ENCODE data around the gene GBA2.

DNA sequence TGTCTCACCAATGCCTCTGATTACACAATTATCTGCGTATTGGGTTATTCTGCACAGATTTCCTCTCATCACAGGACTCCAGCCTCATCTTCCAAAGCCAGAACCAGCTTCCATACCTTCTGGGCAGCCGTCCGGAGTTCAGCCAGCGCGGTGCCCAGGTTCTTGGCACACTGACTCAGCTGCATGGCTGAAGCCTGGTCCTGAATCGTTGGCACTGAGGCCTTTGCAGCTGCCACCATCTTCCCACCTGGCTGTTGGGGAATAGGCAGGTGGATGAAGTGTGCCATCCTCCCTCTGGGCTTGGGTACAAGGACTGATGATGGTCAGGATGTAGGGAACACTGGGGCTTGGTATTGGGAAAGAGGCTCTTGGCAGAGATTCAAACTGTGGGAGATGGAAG lies 34.9 kb downstream of the GBA2 start:
- TF ChIP-seq, protein P1, sequence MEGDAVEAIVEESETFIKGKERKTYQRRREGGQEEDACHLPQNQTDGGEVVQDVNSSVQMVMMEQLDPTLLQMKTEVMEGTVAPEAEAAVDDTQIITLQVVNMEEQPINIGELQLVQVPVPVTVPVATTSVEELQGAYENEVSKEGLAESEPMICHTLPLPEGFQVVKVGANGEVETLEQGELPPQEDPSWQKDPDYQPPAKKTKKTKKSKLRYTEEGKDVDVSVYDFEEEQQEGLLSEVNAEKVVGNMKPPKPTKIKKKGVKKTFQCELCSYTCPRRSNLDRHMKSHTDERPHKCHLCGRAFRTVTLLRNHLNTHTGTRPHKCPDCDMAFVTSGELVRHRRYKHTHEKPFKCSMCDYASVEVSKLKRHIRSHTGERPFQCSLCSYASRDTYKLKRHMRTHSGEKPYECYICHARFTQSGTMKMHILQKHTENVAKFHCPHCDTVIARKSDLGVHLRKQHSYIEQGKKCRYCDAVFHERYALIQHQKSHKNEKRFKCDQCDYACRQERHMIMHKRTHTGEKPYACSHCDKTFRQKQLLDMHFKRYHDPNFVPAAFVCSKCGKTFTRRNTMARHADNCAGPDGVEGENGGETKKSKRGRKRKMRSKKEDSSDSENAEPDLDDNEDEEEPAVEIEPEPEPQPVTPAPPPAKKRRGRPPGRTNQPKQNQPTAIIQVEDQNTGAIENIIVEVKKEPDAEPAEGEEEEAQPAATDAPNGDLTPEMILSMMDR (optimal IDR thresholded peaks at IDR 0.05 in 1 of 3, IDR thresholded peaks at IDR 0.05 in 1 of 3, conservative IDR thresholded peaks at IDR 0.05 in 1 of 3; ENCODE audit: extremely low read depth in 1 of 3, insufficient read depth in 2 of 3, low read length in 3 of 3) = no peak
- TF ChIP-seq EZH2 (IDR thresholded peaks at IDR 0.05; ENCODE audit: low read length) = no peak
